SJSA1 (cell line): Measurements from ENCODE around the gene PRKAR2A. TPM values are rescaled to one million over a fixed set of nuclear protein-coding genes. Genes with fewer than 3 reads are reported as not detected.
A peak's percentile ranks its signal among the peaks of the same experiment; 100 is the strongest.
"Not testable (repeated sequence)": the region's sequence is repeated elsewhere in the genome, so short reads cannot be mapped to it uniquely, and the experiment has no call there.

Source experiments
- DNase-seq, 2 experiments: peaks; one replicate each; pipeline ENCODE4 v3.0.0-alpha.2; 2015 to 2020; ENCODE audit warnings: low spot score in 2 of 2, low read depth in 1 of 2
- H3K27ac ChIP-seq: fragments of 250-450 bp; sonication (Bioruptor Pico); 2 replicates; pipeline ENCODE4 v1.5.1; 2020; ENCODE audit warnings: mild to moderate bottlenecking, moderate library complexity
- H3K27me3 ChIP-seq: fragments of 250-450 bp; sonication (Bioruptor Pico); replicated peaks from 2 replicates; pipeline ENCODE4 v1.5.1; 2020; ENCODE audit warnings: mild to moderate bottlenecking, moderate library complexity
- H3K36me3 ChIP-seq: fragments of 250-450 bp; sonication (Bioruptor Pico); 2 replicates; pipeline ENCODE4 v1.5.1; 2020; ENCODE audit warnings: mild to moderate bottlenecking
- H3K4me1 ChIP-seq: fragments of 250-450 bp; sonication (Bioruptor Pico); replicated peaks from 2 replicates; pipeline ENCODE4 v1.6.1; 2021; ENCODE audit warnings: mild to moderate bottlenecking
- H3K4me3 ChIP-seq: fragments of 250-450 bp; sonication (Bioruptor Pico); 2 replicates; pipeline ENCODE4 v1.5.1; 2020; ENCODE audit warnings: mild to moderate bottlenecking
- H3K9me3 ChIP-seq: fragments of 250-450 bp; sonication (Bioruptor Pico); replicated peaks from 2 replicates; pipeline ENCODE4 v1.5.1; 2020; ENCODE audit warnings: mild to moderate bottlenecking
- total RNA-seq: library from RNA; depleted of rRNA; stranded (reverse); fragments of >200 nt; shearing (Covaris generic); gene quantifications from 2 replicates; pipeline ENCODE4 v1.2.3, GENCODE V29; 2014

The PRKAR2A gene
- total RNA-seq, 1 experiment from 2014 or later, result 26.9 TPM

DNA sequence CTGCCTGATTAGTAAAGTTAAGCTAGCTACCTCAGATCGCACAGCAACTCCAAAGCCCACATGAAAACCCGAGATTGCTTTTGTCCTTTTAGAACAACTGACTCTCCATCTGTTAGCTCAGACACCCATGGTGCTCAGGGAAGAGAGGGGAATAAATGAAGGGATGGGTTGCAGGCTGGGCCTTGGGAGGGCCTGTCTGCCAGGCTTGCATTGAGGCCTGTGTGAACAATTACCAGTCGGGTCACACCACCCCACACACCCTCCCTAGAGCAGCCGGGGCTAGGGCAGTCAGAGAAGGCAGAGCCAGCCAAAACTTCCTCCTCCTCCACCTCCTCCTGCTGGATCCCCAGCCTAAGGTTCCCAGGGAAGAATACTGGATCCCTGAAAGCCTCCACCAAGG, 8.8 kb upstream of the PRKAR2A start:
- Histone ChIP-seq H3K4me1 (no peaks in the 10 kb centered on the region), H3K36me3 (no peaks in the 10 kb centered on the region), H3K9me3 (no peaks in the 10 kb centered on the region), H3K27ac (no peak overlapping the region), H3K4me3 (no peak overlapping the region), H3K27me3 (no peaks in the 10 kb centered on the region)
- DNase-seq, result no peak

GRCh38 chr3:48855681-48856447, 8.2 kb upstream of the PRKAR2A start:
- H3K27ac ChIP-seq, result no peak overlapping the region
- H3K36me3 ChIP-seq, result no peaks in the 10 kb centered on the region
- DNase-seq, result no peak

DNA sequence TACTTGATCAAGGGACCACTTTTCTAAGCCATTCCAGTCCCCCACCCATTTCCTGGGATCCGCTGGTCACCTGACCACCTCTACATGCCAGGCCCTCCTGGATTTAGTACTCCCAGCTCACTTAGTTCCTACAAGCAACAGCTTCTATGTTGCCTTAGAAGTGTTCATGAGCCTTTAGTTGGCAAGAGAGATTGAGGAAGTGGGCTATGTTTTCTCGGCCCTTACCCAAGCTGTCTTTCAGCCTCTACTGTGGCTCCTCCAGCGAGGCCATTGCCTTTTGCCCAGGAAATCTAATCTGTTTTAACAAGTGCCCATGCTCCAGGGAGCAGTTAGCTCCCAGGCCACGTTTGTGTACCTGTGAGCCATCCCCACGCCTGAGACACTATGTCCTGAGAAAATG, 4.5 kb upstream of the PRKAR2A start:
- H3K9me3 ChIP-seq, result no peaks in the 10 kb centered on the region

More at GRCh38 chr3:48855681-48856447, 8.2 kb upstream of the PRKAR2A start:
- no peaks in the 10 kb centered on the region for H3K9me3 ChIP-seq
- no peak overlapping the region for H3K4me3 ChIP-seq
- H3K27me3 ChIP-seq, result no peaks in the 10 kb centered on the region
- H3K4me1 ChIP-seq, result no peaks in the 10 kb centered on the region

GRCh38 chr3:48851407-48851806, 3.7 kb upstream of the PRKAR2A start:
- H3K27ac ChIP-seq, result no peak overlapping the region
- H3K4me1 ChIP-seq, result peaks cover 3% of the 10 kb centered on the region; the same call in 1 of the 2 replicates
- H3K4me3 ChIP-seq, result no peak overlapping the region
- no peaks in the 10 kb centered on the region for H3K9me3 ChIP-seq
- H3K36me3 ChIP-seq, result no peaks in the 10 kb centered on the region
- H3K27me3 ChIP-seq, result no peaks in the 10 kb centered on the region
- no peak for DNase-seq

More for the DNA sequence above, 4.5 kb upstream of the PRKAR2A start:
- no peak overlapping the region for H3K27ac ChIP-seq
- H3K4me3 ChIP-seq, result no peak overlapping the region
- no peaks in the 10 kb centered on the region for H3K27me3 ChIP-seq
- no peak for DNase-seq
- H3K4me1 ChIP-seq, result no peaks in the 10 kb centered on the region
- no peaks in the 10 kb centered on the region for H3K36me3 ChIP-seq

DNA sequence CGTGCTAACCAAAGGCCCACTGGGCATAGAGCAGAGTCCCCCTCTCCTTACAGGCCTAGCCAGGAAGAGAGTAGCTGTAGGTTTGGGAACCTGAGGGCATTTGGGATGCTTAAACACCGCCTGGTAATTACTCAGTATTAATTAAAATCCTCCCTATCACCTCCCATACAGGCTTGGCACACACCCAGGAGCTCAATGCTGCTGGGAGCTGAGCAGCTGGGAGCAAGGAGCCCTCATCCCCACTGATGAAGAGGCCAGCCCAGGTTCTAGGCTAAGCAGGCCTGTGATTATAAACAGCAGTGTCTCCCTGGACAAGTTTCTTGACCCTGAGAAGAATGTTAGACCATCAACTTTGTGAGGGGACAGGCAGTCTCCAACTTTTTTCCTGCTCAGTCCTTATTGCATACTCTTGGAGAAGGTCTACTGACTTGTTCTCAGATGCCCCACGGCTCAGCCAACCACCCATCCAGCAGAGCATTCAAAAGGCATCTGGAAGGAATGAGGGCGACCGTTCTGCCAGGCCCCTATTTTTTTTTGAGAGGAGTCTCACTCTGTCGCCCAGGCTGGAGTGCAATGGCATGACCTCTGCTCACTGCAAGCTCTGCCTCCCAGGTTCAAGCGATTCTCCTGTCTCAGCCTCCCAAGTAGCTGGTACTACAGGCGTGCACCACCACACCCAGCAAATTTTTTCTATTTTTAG, 1.3 kb upstream of the PRKAR2A start:
- H3K27ac ChIP-seq, result no peak overlapping the region
- H3K4me3 ChIP-seq, result no peak overlapping the region
- peaks cover 11% of the 10 kb centered on the region for H3K4me1 ChIP-seq
- no peaks in the 10 kb centered on the region for H3K27me3 ChIP-seq
- no peak for DNase-seq
- peaks cover 5% of the 10 kb centered on the region; the same call in 1 of the 2 replicates for H3K36me3 ChIP-seq
- H3K9me3 ChIP-seq, result no peaks in the 10 kb centered on the region

- H3K36me3 ChIP-seq, result peaks cover 5% of the 10 kb centered on the region; the same call in 1 of the 2 replicates
- H3K4me1 ChIP-seq, result peaks cover 11% of the 10 kb centered on the region
- H3K27me3 ChIP-seq, result no peaks in the 10 kb centered on the region
- DNase-seq, result peak; percentile 54 to 73
- H3K9me3 ChIP-seq, result no peaks in the 10 kb centered on the region
- peak overlapping the region; percentile 34; the same call in 1 of the 2 replicates for H3K27ac ChIP-seq
- H3K4me3 ChIP-seq, result peak overlapping the region; percentile 84
Measured at GRCh38 chr3:48847053-48847503, 596 bp downstream of the PRKAR2A start.

GRCh38 chr3:48845170-48845569, 2.5 kb downstream of the PRKAR2A start:
- H3K9me3 ChIP-seq, result no peaks in the 10 kb centered on the region
- H3K4me1 ChIP-seq, result peaks cover 11% of the 10 kb centered on the region
- no peaks in the 10 kb centered on the region for H3K27me3 ChIP-seq
- DNase-seq, result no peak
- no peak overlapping the region for H3K27ac ChIP-seq
- H3K4me3 ChIP-seq, result no peak overlapping the region
- peaks cover 5% of the 10 kb centered on the region; the same call in 1 of the 2 replicates for H3K36me3 ChIP-seq

DNA sequence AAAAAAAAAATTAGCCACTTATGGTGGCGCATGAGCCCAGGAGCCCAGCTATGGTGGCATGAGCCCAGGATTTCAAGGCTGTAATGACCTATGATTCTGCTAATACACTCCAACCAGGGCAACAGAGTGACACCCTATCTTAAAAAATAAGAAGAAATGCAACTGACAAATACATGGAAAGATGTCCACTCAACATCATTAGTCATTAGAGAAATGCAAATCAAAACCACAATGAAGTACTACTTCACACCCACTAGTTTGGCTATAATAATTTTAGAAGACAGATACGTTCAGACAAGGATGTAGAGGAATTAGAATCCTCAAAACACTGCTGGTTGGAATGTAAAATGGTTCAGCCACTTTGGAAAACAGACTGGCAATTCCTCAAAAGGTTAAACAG, 10.5 kb downstream of the PRKAR2A start:
- Histone ChIP-seq H3K9me3 (no peaks in the 10 kb centered on the region), H3K27me3 (no peaks in the 10 kb centered on the region), H3K27ac (no peak overlapping the region), H3K4me3 (no peak overlapping the region), H3K4me1 (no peaks in the 10 kb centered on the region), H3K36me3 (no peaks in the 10 kb centered on the region)
- DNase-seq, result no peak

DNA sequence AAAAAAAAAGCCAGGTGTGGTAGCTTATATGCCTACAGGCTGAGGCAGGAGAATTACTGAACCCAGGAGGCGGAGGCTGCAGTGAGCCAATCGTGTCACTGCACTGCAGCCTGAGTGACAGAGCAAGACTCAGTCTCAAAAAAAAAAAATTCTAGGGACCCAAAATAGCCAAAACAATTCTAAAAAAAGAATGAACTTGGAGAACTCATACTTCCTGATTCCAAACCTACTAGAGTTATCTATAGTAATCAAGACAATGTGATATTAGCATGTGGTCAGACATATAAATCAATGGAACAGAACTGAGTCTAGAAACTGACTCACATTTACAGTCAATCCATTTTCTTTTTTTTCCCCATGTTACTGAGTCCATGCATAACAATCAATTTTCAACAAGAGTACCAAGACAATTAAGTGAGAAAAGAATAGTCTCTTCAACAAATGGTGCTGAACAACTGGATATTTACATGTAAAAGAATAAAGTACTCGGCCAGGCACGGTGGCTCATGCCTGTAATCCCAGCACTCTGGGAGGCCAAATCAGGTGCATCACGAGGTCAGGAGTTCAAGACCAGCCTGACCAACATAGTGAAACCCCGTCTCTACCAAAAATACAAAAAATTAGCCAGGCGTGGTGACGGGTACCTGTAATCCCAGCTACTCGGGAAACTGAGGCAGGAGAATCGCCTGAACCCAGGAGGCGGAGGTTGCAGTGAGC, 11.9 kb downstream of the PRKAR2A start:
- Histone ChIP-seq H3K4me3 (no peak overlapping the region), H3K27me3 (no peaks in the 10 kb centered on the region), H3K36me3 (no peaks in the 10 kb centered on the region), H3K4me1 (no peaks in the 10 kb centered on the region), H3K27ac (no peak overlapping the region), H3K9me3 (no peaks in the 10 kb centered on the region)
- DNase-seq, result no peak

DNA sequence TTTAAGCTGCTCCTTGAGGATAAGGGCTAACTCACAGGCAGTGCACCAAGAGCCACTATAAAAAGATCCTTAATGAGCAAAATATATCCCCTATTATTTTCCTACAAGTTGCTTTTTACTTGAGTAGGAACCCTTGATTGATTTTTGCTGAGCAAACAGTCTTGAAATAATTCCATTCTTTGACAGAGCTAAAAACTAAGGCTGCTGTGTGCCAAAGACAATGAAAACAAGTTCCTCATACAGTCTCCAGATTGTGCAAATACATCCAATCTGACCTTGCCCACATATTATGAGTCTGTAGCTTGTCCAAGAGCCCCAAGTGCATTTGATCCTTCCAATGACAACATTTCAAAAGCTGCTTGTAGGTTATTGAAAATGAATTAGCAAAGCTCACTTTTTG, 15.0 kb downstream of the PRKAR2A start:
- no peaks in the 10 kb centered on the region for H3K27me3 ChIP-seq
- no peaks in the 10 kb centered on the region for H3K36me3 ChIP-seq
- H3K9me3 ChIP-seq, result no peaks in the 10 kb centered on the region
- H3K4me1 ChIP-seq, result no peaks in the 10 kb centered on the region
- H3K27ac ChIP-seq, result no peak overlapping the region
- DNase-seq, result no peak
- H3K4me3 ChIP-seq, result no peak overlapping the region

DNA sequence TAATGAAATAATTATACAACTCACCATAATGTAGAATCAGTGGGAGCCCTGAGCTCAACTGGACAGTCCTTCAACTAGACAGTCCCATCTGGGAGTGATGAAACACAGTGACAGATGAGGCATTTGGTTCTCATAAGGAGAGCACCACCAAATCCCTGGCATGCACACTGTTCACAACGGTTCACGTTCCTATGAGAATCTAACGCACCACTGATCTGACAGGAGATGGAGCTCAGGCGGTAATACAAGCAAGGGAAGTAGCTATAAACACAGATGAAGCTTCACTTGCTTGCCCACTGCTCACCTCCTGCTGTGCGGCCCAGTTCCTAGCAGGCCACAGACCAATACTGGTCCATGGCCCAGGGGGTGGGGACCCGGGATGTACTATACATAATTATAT, 17.0 kb downstream of the PRKAR2A start:
- Histone ChIP-seq H3K36me3 (no peaks in the 10 kb centered on the region), H3K27me3 (no peaks in the 10 kb centered on the region), H3K4me3 (no peak overlapping the region), H3K9me3 (no peaks in the 10 kb centered on the region), H3K27ac (no peak overlapping the region), H3K4me1 (peaks cover 7% of the 10 kb centered on the region)
- no peak for DNase-seq

GRCh38 chr3:48829525-48829924, 18.1 kb downstream of the PRKAR2A start:
- not testable (repeated sequence) for H3K27ac ChIP-seq, H3K36me3 ChIP-seq, DNase-seq, H3K9me3 ChIP-seq, H3K4me3 ChIP-seq, H3K27me3 ChIP-seq, H3K4me1 ChIP-seq

DNA sequence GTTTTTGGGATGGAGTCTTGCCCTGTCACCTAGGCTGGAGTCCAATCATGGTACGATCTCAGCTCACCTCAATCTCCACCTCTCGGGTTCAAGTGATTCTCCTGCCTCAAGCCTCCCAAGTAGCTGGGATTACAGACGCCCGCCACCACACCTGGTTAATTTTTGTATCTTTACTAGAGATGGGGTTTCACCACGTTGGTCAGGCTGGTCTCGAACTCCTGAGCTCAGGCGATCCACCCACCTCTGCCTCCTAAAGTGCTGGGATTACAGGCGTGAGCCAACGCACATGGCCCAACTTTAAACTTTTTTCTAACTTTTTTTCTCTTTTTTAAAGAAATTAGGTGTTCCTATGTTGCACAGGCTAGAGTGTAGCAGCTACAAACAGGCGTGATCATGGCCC, 19.8 kb downstream of the PRKAR2A start:
- not testable (repeated sequence) for H3K27me3 ChIP-seq, H3K36me3 ChIP-seq, H3K4me3 ChIP-seq, H3K27ac ChIP-seq, H3K9me3 ChIP-seq, DNase-seq, H3K4me1 ChIP-seq

- Histone ChIP-seq H3K27me3 (no peaks in the 10 kb centered on the region), H3K4me3 (no peak overlapping the region), H3K36me3 (no peaks in the 10 kb centered on the region), H3K9me3 (no peaks in the 10 kb centered on the region), H3K27ac (no peak overlapping the region), H3K4me1 (peaks cover 7% of the 10 kb centered on the region)
- DNase-seq, result peak in 1 of 2 experiments; percentile 19
Measured at GRCh38 chr3:48826451-48826850, 21.2 kb downstream of the PRKAR2A start.
